Measurements from ENCODE around the gene TUBA3C. TPM values are rescaled to one million over a fixed set of nuclear protein-coding genes. Genes with fewer than 3 reads are reported as not detected.

The TUBA3C gene
- total and polyA plus RNA-seq, 11 donors: 0.20 to 0.75 (median 0.58) TPM; not detected in 8

DNA sequence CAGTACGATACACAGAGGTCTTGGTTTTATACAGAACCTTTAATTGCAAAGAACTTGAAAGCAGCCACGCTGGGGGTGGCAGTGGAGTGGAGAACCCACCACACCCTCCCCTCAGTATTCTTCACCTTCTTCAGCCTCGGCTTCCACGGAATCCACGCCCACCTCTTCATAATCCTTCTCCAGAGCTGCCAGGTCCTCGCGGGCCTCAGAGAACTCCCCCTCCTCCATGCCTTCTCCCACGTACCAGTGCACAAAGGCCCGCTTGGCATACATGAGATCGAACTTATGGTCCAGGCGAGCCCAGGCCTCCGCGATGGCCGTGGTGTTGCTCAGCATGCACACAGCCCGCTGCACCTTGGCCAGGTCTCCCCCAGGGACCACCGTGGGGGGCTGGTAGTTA is 7.9 kb downstream of the TUBA3C start:
- 73 to 81% (median 78%) methylated on average over 16 of the region's 16 CpGs for WGBS, 4 donors
- H3K36me3 ChIP-seq: no peaks in the 10 kb centered on the region
- H3K27me3 ChIP-seq: peaks cover 0 to 9% (median 0%) of the 10 kb centered on the region in 9 donors
- DNase-seq (no peak), ATAC-seq (no peak)
- no peaks in the 10 kb centered on the region for H3K9me3 ChIP-seq
- no peaks in the 10 kb centered on the region for H3K4me1 ChIP-seq
- TF ChIP-seq, protein P1, sequence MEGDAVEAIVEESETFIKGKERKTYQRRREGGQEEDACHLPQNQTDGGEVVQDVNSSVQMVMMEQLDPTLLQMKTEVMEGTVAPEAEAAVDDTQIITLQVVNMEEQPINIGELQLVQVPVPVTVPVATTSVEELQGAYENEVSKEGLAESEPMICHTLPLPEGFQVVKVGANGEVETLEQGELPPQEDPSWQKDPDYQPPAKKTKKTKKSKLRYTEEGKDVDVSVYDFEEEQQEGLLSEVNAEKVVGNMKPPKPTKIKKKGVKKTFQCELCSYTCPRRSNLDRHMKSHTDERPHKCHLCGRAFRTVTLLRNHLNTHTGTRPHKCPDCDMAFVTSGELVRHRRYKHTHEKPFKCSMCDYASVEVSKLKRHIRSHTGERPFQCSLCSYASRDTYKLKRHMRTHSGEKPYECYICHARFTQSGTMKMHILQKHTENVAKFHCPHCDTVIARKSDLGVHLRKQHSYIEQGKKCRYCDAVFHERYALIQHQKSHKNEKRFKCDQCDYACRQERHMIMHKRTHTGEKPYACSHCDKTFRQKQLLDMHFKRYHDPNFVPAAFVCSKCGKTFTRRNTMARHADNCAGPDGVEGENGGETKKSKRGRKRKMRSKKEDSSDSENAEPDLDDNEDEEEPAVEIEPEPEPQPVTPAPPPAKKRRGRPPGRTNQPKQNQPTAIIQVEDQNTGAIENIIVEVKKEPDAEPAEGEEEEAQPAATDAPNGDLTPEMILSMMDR (IDR thresholded peaks at IDR 0.05): no peak
- no peak for TF ChIP-seq POLR2A (IDR thresholded peaks at IDR 0.05)
- H3K27ac ChIP-seq: no peak overlapping the region
- intact Hi-C loops (cut with DNase I): no loop called here
- H3K4me3 ChIP-seq: no peak overlapping the region

GRCh38 chr13:19172647-19173030 is 9.0 kb downstream of the TUBA3C start:
- Histone ChIP-seq H3K36me3 (no peaks in the 10 kb centered on the region), H3K9me3 (no peaks in the 10 kb centered on the region), H3K4me3 (no peak overlapping the region), H3K4me1 (no peaks in the 10 kb centered on the region), H3K27ac (no peak overlapping the region), H3K27me3 (peaks cover 0 to 9% (median 0%) of the 10 kb centered on the region in 9 donors)
- WGBS, 4 donors: 53 to 60% (median 57%) methylated on average over 5 to 6 of the region's 6 CpGs
- intact Hi-C loops (cut with DNase I): no loop called here
- TF ChIP-seq POLR2A (IDR thresholded peaks at IDR 0.05): no peak
- TF ChIP-seq, protein P1 (IDR thresholded peaks at IDR 0.05): no peak
- ATAC-seq (no peak), DNase-seq (no peak)

DNA sequence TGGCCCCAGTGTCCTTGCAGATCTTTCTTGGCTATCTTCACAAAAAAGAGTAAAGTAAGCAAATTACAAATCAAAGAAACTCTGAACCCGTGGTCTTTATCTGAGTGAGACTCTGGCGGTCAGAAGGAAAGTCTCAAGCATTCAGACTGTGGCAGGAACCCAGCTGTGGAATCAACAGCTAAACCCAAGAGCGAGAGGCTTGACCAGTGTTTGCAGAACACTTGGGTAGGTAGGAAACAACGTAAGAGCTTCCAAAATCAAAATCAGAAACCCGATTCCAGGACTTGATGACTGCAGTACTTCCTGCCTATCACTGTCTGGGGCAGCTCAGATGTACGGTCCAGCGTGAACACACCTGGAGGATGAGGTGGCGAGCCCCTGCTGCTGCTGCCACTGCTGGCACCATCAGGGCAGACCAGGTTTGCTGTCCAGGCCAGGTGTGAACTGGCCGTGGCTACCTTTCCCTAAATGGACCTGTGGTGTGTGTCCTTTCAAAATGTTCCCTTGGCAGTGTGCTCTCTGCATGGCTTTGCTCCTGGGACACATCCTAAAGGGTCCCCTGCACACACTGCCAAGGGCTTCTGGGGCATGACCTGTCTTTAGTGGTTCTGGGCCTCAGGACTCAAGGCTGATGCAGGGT is 9.5 kb downstream of the TUBA3C start:
- H3K9me3 ChIP-seq: no peaks in the 10 kb centered on the region
- intact Hi-C loops (cut with DNase I): no loop called here
- no peak overlapping the region for H3K27ac ChIP-seq
- no peaks in the 10 kb centered on the region for H3K4me1 ChIP-seq
- H3K4me3 ChIP-seq: no peak overlapping the region
- no peaks in the 10 kb centered on the region for H3K36me3 ChIP-seq
- no peak for DNase-seq
- TF ChIP-seq, protein P1 (IDR thresholded peaks at IDR 0.05): no peak
- no peak for TF ChIP-seq POLR2A (IDR thresholded peaks at IDR 0.05)
- H3K27me3 ChIP-seq: peaks cover 0 to 9% (median 0%) of the 10 kb centered on the region in 9 donors
- WGBS, 4 donors: 61 to 66% (median 61%) methylated on average over 9 of the region's 9 CpGs
- no peak for ATAC-seq

GRCh38 chr13:19171563-19171962 is 10.1 kb downstream of the TUBA3C start:
- ATAC-seq: no peak
- H3K27me3 ChIP-seq: peaks cover 0 to 9% (median 0%) of the 10 kb centered on the region in 9 donors
- H3K9me3 ChIP-seq: no peaks in the 10 kb centered on the region
- H3K27ac ChIP-seq: no peak overlapping the region
- intact Hi-C loops (cut with DNase I): no loop called here
- no peak overlapping the region for H3K4me3 ChIP-seq
- no peaks in the 10 kb centered on the region for H3K36me3 ChIP-seq
- WGBS, 4 donors: 78 to 84% (median 79%) methylated on average over 7 of the region's 7 CpGs
- no peaks in the 10 kb centered on the region for H3K4me1 ChIP-seq
- no peak for DNase-seq
- no peak for TF ChIP-seq POLR2A (IDR thresholded peaks at IDR 0.05)

DNA sequence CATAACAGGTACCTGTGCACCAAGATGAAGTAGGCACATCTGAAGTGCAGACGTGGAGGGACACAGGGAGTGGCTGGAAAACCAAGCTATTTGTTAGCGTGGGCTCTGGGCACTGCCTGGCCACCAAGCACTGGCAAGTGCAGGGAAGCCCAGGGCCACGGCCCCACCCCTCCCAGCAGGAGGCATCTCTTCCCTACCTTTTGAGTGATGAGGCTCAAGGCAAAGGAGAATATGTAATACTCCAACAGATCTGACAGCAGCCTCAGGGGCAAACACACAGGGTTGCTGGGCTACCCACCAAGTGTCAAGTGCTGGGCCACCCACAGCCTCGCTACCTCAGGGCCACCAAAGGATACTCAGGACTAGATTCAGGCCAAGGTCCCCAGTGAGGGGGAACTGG is 11.6 kb downstream of the TUBA3C start:
- intact Hi-C loops (cut with DNase I): no loop called here
- no peak overlapping the region for H3K4me3 ChIP-seq
- peaks cover 0 to 9% (median 0%) of the 10 kb centered on the region in 9 donors for H3K27me3 ChIP-seq
- no peaks in the 10 kb centered on the region for H3K9me3 ChIP-seq
- ATAC-seq (no peak), DNase-seq (no peak)
- TF ChIP-seq POLR2A (IDR thresholded peaks at IDR 0.05): no peak
- TF ChIP-seq, protein P1 (IDR thresholded peaks at IDR 0.05): no peak
- H3K27ac ChIP-seq: no peak overlapping the region
- 47 to 61% (median 56%) methylated on average over 4 of the region's 4 CpGs for WGBS, 4 donors
- H3K4me1 ChIP-seq: no peaks in the 10 kb centered on the region
- no peaks in the 10 kb centered on the region for H3K36me3 ChIP-seq
